Endodermal cell (in vitro differentiated cells): ENCODE data around the gene KDM7A. TPM values are rescaled to one million over a fixed set of nuclear protein-coding genes. Genes with fewer than 3 reads are reported as not detected.

Experiments
- DNase-seq: peaks from one replicate; pipeline ENCODE4 v3.0.0-alpha.2; 2017
- H3K27ac ChIP-seq: 2 replicates; pipeline ENCODE4 v1.5.1; 2013; ENCODE audit warnings: mild to moderate bottlenecking, low read depth, low read length, moderate library complexity
- H3K27me3 ChIP-seq: 2 replicates; pipeline ENCODE4 v1.6.1; 2013; ENCODE audit warnings: mild to moderate bottlenecking, low read length, moderate library complexity; ENCODE audit not compliant: insufficient read depth, control insufficient read depth, poor library complexity, severe bottlenecking
- H3K36me3 ChIP-seq: 2 replicates; pipeline ENCODE4 v1.7.0; 2013; ENCODE audit warnings: mild to moderate bottlenecking, low read length, moderate library complexity; ENCODE audit not compliant: control insufficient read depth, insufficient read depth
- H3K4me1 ChIP-seq: one replicate; pipeline ENCODE4 v1.7.0; 2013; ENCODE audit warnings: low read length; ENCODE audit not compliant: control insufficient read depth, insufficient read depth
- H3K4me3 ChIP-seq: 2 replicates; pipeline ENCODE4 v1.5.1; 2013; ENCODE audit warnings: mild to moderate bottlenecking, low read length, moderate library complexity
- H3K9ac ChIP-seq: 2 replicates; pipeline ENCODE4 v1.6.1; 2013; ENCODE audit warnings: mild to moderate bottlenecking, low read length, moderate library complexity; ENCODE audit not compliant: poor library complexity, severe bottlenecking; ENCODE audit errors: extremely low read depth
- H3K9me3 ChIP-seq: 2 replicates; pipeline ENCODE4 v1.6.1; 2013; ENCODE audit warnings: mild to moderate bottlenecking, low read length, moderate library complexity; ENCODE audit not compliant: control insufficient read depth
- H3K27ac Mint-ChIP-seq: 2 replicates; pipeline ENCODE4 v1.8.0; 2020; ENCODE audit warnings: mixed read lengths
- H3K27me3 Mint-ChIP-seq: 2 replicates; pipeline ENCODE4 v1.8.0; 2021; ENCODE audit warnings: mild to moderate bottlenecking, mixed read lengths; ENCODE audit not compliant: insufficient read depth
- H3K36me3 Mint-ChIP-seq: 2 replicates; pipeline ENCODE4 v1.8.0; 2020; ENCODE audit warnings: low read depth, mixed read lengths
- H3K4me1 Mint-ChIP-seq: 2 replicates; pipeline ENCODE4 v1.8.0; 2020; ENCODE audit warnings: mixed read lengths
- H3K4me3 Mint-ChIP-seq: 2 replicates; pipeline ENCODE4 v1.8.0; 2020; ENCODE audit warnings: mild to moderate bottlenecking, moderate library complexity, mixed read lengths
- H3K9me3 Mint-ChIP-seq: 2 replicates; pipeline ENCODE4 v1.8.0; 2020; ENCODE audit warnings: mild to moderate bottlenecking, mixed read lengths
- CTCF ChIP-seq: fragments of 200-600 bp; sonication (generic); conservative IDR thresholded peaks from 2 replicates; pipeline ENCODE4 v1.5.0; 2021; ENCODE audit warnings: antibody characterized with exemption, mild to moderate bottlenecking
- WGBS, 2 experiments: methylation state at CpG; one replicate each; pipeline versions ENCODE4 v1.1.5 to v1.1.7; 2013; ENCODE audit warnings: missing lambda C conversion rate in 2 of 2, mixed read lengths in 1 of 2; ENCODE audit not compliant: insufficient coverage in 1 of 2, insufficient read length in 1 of 2; 5-methylcytosine and 5-hydroxymethylcytosine counted together
- total RNA-seq, 2 donors: library from RNA; stranded (reverse); fragmentation: NEBNext Ultra II Directional in 1 of 2; extraction: Animal tissue kit (Norgen Biotek cat#: 25700) in 1 of 2; gene quantifications; 2 replicates in 1 of 2; 3 replicates in 1 of 2; pipeline ENCODE4 v1.2.1, GENCODE V29; 2021

KDM7A gene
- total RNA-seq, 2 donors from 2014 or later, result 22.9 to 24.5 TPM

- no peak overlapping the region for H3K27ac ChIP-seq
- H3K36me3 Mint-ChIP-seq, result no peaks in the 10 kb centered on the region
These were observed 34.9 kb upstream of the KDM7A start for GRCh38 chr7:140211698-140212097.

GRCh38 chr7:140209866-140210609 lies 33.3 kb upstream of the KDM7A start:
- H3K4me1 Mint-ChIP-seq, result peaks cover 10% of the 10 kb centered on the region
- no peaks in the 10 kb centered on the region for H3K4me1 ChIP-seq
- H3K4me3 Mint-ChIP-seq, result no peak overlapping the region
- H3K36me3 ChIP-seq, result no peaks in the 10 kb centered on the region
- no peak overlapping the region for H3K9ac ChIP-seq
- WGBS, 2 experiments, result 92 to 96% methylated on average over 15 to 17 of the region's 17 CpGs
- H3K36me3 Mint-ChIP-seq, result no peaks in the 10 kb centered on the region
- H3K27me3 ChIP-seq, result no peaks in the 10 kb centered on the region
- no peak overlapping the region for H3K4me3 ChIP-seq
- H3K27me3 Mint-ChIP-seq, result peaks cover 2% of the 10 kb centered on the region
- no peak overlapping the region for H3K27ac ChIP-seq
- no peak for TF ChIP-seq CTCF
- no peak for DNase-seq
- no peaks in the 10 kb centered on the region for H3K9me3 ChIP-seq
- no peak overlapping the region for H3K27ac Mint-ChIP-seq
- H3K9me3 Mint-ChIP-seq, result peaks cover under 1% of the 10 kb centered on the region

More at GRCh38 chr7:140211698-140212097, 34.9 kb upstream of the KDM7A start:
- Mint-ChIP-seq H3K27ac (no peak overlapping the region), H3K4me3 (no peak overlapping the region), H3K4me1 (no peaks in the 10 kb centered on the region), H3K9me3 (peaks cover 6% of the 10 kb centered on the region), H3K27me3 (peaks cover 6% of the 10 kb centered on the region)
- WGBS, 2 experiments, result 91 to 100% methylated on average over 3 to 4 of the region's 4 CpGs
- Histone ChIP-seq H3K27me3 (no peaks in the 10 kb centered on the region), H3K4me1 (no peaks in the 10 kb centered on the region), H3K9ac (no peak overlapping the region), H3K36me3 (no peaks in the 10 kb centered on the region), H3K4me3 (no peak overlapping the region), H3K9me3 (no peaks in the 10 kb centered on the region)
- no peak for TF ChIP-seq CTCF
- DNase-seq, result no peak

- H3K36me3 Mint-ChIP-seq, result no peaks in the 10 kb centered on the region
- DNase-seq, result no peak
- H3K4me1 ChIP-seq, result no peaks in the 10 kb centered on the region
- peaks cover 17% of the 10 kb centered on the region for H3K9me3 Mint-ChIP-seq
- H3K36me3 ChIP-seq, result no peaks in the 10 kb centered on the region
- no peak overlapping the region for H3K4me3 ChIP-seq
- WGBS, 2 experiments, result 83 to 92% methylated on average over 4 of the region's 4 CpGs
- no peak overlapping the region for H3K4me3 Mint-ChIP-seq
- no peak overlapping the region for H3K27ac Mint-ChIP-seq
- H3K27me3 ChIP-seq, result no peaks in the 10 kb centered on the region
- TF ChIP-seq CTCF, result no peak
- H3K9me3 ChIP-seq, result peaks cover 13% of the 10 kb centered on the region
- peaks cover 2% of the 10 kb centered on the region for H3K27me3 Mint-ChIP-seq
- peaks cover 10% of the 10 kb centered on the region for H3K4me1 Mint-ChIP-seq
- H3K27ac ChIP-seq, result no peak overlapping the region
- H3K9ac ChIP-seq, result no peak overlapping the region
These were observed 30.0 kb upstream of the KDM7A start for GRCh38 chr7:140206616-140207389.
